ENCODE measurements around the gene PARP8.
"Not testable (repeated sequence)": the region's sequence is repeated elsewhere in the genome, so short reads cannot be mapped to it uniquely, and the experiment has no call there.

PARP8 gene

DNA sequence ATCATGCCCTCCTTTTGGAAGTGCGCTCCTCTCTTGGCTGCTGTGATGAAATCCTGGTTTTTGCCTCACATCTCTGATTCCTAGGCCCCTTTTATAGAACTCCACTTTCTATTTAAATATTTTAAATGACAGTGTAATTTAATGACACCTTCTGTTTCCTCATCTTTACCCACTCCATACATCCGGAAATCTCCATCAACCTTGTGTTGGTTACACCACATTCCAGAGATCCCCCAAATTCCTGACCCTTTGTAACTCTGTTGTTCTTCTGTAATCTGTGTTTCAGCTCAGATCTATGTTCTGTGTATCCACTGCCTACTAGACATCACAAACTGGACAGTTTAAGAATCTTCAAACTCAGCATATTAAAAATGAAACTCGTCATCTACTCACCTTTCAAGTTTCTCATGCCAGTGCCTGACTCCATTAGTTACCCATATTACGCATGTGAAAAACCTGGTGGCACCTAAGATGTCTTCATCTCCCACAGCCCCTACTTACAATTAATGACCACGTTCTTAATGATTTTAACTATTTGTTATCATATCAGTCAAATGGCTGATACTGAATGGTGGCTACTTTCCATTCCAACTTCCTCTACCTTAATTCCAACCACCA, 25.1 kb downstream of the PARP8 start:
- DNase-seq: no peak

DNA sequence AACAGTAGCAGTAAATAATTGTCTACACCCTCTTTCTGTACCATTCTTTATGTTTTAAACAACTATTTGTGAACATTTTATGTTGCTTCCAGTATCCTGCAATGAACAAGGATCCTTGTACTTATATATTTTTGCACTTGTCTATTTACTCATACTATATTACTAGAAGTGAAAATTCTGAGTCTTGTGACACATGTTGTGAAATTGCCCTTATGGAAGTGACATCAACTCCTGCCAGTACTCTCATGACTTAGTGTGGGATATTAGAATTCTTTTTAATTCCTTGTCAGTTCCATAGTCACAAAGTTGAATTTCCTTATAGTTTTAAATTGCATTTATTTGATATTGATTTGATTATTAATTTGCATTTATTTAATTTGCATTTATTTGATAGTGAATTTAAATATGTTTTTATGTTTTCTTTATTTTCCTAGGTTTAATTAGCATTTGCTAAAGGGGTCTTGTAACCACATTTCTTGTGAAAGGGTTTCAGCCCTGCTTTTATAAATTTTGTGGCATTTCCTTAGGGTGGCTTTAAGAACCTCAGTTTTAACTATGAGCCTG, 27.7 kb downstream of the PARP8 start:
- no peak for DNase-seq

DNA sequence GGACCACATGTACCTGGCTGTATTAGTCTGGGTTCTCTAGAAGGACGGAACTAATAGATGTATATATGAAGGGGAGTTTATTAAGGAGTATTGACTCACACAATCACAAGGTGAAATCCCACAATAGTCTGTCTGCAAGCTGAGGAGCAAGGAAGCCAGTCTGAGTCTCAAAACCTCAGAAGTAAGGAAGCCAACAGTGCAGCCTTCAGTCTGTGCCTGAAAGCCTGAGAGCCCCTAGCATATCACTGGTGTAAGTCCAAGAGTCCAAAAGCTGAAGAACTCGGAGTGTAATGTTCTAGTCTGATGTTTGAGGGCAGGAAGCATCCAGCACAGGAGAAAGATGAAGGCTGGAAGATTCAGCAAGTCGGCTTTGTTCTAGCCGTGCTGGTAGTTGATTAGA, 28.2 kb downstream of the PARP8 start:
- DNase-seq: not testable (repeated sequence)

DNA sequence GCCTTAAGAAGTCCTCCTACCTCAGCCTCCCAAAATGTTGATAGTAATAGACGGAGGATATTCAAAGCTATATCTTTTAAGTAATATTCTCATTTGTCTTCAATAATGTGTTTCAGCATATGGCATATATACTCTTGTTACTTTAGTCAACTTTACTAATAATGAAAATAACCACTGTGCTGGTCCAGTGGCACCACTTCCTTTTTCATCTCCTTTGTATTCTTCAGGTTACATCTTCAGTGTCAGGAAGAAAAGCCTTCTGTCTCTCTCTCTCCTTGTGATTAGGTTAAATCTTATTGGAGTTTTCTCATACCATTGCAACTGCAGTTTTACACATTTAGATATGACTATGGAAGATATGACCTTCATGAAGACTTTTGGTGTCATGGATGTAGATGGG, 31.3 kb downstream of the PARP8 start:
- no peak for DNase-seq

DNA sequence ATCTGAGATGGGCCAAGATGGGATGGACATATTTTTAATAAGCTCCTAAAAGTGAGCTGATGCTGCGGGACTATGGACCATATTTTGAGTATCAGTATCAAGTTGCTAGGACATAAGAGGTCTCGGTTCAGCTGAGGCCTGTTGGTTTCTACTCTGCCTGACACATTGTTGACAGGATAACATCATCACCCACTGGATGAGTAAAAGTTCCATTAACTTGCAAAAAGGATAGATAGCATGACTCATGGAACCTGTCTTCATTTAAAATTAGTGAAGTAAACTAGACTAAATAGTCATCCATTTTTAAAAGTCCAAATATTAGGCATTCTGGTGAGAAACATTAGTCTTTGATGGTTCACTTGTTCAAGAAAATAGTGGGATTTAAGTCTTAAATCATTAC, 33.3 kb downstream of the PARP8 start:
- no peak for DNase-seq

DNA sequence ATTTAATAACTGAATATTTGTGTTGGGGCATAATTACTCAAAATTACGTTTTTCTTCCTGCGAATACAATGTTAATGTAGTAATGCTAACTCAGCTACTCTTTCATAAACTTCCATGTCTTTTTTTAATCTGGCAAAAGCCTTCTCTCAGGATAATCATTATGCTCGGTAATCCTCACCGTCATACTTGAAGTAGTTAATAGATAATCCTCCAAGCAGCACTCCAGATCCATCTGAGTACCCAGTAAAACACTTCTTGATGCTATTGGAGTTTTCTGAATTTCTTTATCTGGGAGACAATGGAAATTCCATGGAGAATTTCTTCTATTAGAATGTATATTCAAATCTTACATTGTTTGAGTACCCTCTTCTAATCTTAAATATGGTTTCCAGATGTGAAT, 34.3 kb downstream of the PARP8 start:
- DNase-seq: no peak

DNA sequence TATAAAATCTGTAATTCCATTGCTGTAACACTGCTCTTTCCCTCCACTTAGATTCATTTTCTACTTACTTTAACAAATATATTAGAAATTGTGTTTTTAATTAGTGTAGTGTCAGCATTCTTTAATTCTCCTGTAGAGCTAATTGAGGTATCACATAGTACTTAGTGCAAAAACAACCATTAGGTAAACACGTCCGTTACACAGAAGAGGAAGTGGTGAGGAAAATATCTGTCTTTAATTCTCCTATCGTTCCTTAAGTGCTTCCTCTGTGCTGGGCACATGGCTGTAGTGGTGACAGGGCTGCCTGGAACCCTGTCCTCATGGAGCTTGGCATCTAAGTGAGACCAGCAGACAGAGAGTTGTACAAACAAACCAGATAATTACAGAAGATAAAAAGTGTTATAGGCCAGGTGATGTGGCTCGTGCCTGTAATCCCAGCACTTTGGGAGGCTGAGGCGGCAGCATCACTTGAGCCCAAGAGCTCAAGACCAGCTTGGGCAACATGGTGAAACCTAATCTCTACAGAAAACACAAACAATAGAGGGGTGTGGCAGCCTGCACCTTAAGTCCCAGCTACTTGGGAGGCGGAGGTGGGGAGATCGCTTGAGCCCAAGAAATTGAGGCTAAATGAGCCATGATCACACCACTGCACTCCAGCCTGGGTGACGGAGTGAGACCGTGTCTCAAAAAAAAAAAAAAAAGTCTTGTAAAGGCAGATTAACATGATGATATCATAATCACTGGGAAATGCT, 36.4 kb downstream of the PARP8 start:
- no peak for DNase-seq

DNA sequence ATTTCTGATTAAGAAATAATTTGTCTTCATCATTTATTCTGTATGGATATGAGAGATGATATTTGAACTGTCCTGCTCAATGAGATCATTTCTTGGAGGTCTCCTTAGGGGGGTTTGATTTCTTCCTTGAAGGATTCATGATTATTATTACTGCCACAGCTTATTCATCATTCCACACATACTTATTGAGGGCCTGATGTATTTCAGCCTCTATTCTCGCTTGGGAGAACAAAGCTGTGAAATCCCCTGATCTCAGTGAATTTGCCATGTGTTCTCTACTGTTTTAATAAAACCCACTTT, 36.9 kb downstream of the PARP8 start:
- DNase-seq: no peak

DNA sequence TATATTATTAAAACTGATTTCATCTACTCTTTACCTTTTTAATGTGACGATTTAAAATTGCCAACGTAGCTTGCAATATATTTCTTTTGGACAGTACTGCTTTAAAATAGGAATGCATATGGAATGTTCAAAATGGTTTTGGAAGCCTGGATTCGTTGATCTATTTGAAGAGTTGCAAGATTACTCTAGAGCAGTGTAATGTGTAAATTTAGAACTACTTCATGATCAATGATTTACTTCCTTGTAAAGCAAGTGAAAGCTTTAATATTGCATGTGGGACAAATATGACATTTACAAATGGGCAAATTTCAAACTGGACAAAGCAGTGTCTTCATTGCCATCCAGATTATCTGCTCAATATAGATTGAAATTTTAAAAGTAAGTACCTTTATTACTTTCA, 38.3 kb downstream of the PARP8 start:
- no peak for DNase-seq

DNA sequence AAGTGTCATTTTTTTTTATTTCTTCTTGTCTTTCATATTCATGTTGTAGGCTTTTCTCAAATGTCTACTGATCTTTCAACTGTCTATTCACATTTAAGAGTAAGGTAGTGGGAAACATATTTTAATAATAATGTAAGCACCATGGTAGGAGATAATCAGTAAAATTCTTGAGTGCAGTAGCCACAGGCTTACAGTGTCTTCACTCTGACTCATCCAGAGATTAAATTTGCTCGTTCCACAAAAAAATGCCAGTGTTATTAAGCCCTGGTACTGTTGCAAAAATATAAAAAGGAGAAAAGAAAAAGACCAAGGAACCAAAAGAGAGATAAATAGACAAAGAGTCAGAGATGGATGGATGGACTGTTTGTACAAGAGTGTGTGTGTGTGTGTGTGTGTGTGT, 43.0 kb downstream of the PARP8 start:
- DNase-seq: no peak

DNA sequence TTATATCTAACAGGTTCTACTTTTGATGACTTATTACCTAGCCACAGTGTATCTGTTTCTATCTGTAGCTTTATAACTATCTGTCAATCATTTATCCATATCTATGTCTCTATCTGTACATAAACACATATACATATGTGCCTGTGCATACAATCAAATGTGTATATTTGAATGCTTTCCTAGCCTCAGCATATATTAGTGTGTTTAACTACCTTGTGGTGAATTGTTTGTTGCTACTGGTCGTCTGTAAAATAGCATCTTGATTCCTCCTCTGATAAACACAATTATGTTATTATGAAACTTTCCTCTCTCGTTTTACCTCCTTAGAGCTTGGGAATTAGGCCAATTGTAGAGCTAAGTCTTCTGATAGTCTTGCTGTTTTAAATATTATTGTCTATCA, 44.4 kb downstream of the PARP8 start:
- no peak for DNase-seq

DNA sequence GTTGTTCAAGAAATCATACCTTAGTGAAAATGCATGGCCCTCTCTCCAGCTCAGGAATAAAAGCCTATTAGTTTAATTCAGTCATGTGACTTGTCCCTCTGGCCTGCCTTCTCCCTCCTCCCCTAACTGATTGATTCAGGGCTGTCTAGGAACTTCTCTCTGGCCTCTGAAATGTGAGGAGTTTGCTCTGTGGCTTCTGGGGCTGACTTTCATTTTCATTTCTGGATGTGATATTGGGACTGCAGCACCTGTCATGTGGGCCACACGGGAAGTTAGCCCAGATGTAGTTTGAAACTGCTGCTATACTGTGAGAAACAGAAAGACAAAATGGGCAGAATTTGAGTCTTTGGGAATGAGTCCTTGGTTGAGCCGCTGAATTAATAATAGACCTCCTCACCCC, 44.8 kb downstream of the PARP8 start:
- DNase-seq: peak; percentile 51

DNA sequence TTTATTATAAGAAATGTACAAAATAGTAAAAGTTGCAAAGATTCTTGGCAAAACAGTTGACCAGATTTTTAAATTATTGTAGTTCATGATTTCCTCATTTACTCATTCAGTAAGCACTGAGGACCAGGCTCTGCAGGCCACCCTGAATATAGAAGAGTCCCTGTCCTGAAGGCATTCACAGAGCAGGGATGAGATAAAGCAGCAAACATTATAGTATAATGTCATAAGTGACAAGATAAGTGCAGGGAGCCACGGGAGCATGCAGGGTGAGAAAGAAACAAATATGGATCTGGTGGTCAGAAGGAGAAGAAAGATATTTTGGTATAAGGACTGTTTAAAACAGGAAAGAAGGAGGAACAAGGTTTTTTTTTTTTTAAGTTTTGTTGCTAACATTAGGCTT, 46.0 kb downstream of the PARP8 start:
- no peak for DNase-seq

DNA sequence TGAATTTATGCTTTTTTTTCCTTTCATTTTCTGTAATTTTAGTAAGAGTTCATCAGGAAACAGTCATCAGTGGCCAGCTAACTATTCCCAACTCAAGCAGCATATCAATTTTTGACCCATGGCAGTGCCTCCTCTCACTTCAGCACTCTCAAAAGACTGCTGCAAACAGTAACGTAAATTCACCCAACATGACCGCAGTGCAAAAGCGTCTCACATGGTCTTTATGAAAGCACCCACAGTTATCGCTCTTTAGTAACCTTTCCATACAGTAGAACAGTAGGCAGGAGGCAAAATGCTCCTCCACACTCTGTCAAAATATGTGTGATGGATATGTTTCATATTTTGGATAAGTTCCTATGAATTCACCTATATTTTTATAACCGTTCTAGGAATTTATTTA, 48.6 kb downstream of the PARP8 start:
- DNase-seq: no peak

DNA sequence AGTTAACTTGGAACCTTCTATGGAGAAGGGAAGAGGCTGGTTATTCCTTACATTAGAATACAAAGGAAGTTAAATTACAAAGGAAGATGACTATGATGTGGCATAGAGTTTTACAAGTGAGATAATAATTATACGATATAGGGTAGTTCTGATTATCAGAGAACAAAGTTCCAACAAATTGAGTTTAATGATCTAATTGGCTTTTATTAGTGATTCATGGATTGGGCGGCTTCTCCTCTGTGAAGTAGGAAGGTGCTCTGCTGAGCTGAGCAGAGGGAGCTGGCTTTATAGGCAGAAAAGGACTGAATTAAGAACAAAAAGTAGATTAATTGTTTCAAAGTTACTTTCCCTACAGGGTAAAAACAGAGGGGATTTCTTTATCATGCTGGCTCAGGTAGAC, 49.7 kb downstream of the PARP8 start:
- no peak for DNase-seq

DNA sequence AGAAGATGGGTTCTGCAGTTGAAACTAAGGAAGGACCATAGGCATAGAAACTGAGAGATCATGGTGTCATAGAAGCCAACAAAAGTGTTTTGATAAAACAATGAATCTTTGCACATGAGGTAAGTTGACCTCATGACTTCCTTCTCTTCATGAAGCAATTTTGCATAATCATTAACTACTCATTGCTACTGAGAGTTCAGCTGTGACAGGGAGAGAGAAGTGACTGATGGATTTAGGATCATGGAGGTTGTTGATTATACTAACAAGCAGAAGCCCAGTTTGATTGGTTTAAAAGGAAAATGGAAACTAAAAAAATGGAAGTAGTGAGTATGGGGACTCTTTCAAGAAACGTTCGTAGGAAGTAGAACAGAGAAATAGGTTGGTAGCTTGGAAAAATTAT, 51.2 kb downstream of the PARP8 start:
- DNase-seq: no peak

DNA sequence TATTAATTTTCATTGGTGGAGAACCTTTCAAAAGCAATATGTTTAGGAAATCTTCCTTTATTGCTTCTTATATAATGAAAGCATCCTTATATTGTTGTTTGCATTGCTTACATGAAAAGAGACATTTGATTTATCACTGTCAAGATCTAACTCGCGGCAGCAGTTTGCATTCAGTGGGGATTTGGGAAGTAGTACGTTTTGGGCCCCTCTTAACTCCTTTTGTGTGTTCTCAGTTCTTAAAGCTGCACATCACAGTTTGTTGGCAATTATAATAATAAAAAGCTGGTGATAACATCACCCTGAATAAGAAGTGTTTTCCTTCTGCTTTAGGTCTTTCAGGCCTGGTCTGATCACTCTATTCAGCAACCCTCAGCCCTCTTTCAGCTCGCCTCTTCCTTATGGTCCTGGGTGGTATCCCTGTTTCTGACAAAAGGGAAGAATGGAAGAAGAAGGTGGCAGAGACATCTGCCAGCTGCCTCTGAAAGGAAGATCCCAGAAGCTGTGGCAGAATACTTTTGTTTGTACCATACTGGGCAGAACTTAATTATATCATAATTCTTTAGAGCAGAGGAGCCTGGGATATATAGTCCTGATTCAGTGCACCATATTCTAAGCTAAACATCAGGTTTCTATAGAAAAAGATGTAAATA, 53.7 kb downstream of the PARP8 start:
- no peak for DNase-seq

DNA sequence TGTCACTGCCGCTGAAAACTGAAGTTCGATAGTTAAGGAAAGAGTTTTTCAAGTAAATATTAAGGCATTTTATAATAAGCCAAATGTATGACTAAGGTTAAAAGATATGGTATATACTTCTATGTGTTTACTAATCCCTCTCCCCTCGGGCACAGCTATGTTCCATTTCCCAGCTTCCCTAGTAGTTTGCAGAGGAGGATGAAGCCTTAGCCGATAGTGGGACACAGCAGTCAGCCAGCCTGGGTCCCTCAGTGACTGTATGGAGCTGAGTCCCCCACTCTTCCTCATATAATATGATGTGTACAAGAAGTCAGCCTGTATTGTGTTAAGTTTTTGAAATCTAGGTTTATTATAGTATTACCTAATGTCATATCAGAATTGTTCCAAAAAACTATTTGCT, 55.8 kb downstream of the PARP8 start:
- DNase-seq: no peak

DNA sequence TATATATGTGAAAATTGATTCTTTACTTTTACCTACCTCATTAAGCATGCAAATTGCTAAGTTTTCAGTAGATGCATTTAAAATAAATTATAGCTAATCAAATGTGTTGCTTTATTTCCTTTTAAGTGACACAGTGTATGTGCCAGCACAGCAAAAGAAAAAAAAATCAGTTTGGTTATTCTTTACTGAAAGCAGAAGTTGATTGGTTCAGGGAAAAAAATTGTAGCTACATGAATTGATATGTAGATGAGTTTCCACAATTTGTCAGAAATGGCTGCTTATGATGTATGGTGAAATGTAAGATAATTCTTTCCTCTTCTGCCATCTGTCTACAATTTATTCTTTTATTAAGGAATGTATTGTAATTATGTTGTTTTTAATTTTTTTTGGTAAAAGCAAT, 57.8 kb downstream of the PARP8 start:
- DNase-seq: no peak

DNA sequence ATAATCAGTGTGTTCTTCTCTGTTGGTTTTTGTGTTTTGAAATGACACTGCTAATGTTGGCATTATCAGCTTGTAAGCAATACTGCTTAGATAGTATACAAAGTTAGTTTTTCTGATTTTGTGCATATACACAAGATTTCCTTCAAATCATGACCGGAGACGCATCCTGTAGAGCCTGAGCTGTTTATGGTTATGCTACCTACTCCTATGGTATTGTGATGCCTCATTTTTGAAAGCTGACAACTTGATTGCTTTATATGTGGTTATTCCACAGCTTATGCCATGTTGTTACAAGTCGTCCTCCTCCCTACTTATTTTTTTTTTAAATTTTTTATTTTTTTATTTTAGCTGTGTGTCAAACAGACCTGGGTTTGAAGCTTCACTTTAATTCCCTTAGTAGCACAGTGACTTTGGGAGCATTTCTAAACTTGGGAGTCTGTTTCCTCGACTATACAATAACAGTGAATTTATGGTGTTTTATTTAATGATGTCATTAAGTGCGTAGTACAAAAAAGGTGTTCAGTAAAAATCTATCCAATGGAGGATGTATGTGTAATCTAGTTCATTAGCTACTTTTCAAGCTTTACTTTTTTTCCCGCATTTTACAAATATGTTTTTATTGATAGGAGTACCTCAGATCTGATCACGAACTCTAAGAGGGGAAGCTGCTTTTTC, 59.5 kb downstream of the PARP8 start:
- no peak for DNase-seq

DNA sequence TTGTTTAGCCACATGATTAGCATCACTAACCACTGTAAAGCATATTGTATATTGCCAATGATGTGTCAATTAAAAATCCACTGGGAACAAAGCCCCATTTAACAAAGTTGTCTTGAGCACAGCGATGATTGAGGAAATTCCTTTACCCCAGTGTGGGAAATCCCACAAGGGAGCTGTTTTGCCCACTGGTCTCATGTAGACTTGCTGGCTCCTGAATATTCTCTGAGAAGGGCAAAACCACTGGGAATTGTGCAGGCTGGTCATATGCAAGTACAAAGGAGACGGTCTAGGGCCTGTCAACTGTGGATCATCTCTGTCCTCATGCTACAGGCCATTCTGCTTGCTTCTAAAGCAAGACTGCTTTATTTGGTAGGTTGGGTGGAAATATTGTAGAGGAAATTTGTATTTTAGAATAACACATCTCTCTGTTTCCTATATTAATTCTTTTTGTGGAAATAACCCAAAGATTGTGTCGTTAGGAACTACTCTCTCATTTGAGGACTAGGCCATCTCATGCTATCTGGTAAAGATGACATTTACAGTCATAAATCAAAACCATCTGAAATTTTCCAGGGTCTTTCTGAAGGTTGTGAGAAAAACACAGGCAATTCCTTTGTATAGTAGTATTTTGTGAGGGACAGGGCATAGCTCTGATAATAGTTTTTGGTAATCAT, 60.2 kb downstream of the PARP8 start:
- DNase-seq: no peak

DNA sequence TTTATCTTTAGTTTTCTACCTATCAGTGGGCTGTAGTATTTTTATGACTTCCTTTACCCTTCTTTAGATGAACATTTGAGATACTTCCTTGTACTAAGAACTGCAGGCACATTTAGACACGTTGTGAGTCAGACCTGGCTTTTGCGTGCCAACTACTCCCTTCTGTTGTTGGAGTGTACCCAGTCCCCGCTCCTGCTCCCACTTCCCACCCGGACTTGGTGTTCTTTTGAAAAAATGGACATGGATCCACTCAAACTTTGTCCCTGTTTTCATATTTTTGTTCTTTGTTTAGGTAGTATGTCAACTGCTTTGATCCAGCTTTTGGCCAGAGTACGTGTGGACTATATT, 60.7 kb downstream of the PARP8 start:
- DNase-seq: peak; percentile 47

DNA sequence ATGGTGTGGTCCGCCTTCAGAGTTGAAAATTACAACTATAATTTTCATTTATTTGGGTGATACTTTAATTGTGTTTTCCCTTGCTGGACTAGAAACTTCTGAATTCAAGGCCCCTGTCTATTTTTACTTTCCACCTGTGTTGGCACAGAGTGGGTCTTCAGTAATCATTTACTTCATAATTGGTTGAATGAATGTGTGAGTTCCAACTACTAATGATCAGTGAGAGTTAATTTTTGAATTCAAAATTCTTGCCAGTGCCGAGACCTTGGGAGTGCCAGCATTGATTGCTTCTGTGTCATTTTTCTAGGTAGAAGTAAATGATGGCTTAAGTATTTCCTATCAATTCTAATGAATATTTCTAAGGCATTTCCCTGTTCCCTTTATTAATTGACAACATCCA, 61.4 kb downstream of the PARP8 start:
- no peak for DNase-seq

All from stimulated activated CD8-positive, alpha-beta memory T cell treated with anti-CD3 and anti-CD28 coated beads, Interleukin-4, amount 100 ng/mL, for 48 hours (primary cell).